Measurements from ENCODE around the gene SFTPB.
A peak's percentile ranks its signal among the peaks of the same experiment; 100 is the strongest.

Gene SFTPB

DNA sequence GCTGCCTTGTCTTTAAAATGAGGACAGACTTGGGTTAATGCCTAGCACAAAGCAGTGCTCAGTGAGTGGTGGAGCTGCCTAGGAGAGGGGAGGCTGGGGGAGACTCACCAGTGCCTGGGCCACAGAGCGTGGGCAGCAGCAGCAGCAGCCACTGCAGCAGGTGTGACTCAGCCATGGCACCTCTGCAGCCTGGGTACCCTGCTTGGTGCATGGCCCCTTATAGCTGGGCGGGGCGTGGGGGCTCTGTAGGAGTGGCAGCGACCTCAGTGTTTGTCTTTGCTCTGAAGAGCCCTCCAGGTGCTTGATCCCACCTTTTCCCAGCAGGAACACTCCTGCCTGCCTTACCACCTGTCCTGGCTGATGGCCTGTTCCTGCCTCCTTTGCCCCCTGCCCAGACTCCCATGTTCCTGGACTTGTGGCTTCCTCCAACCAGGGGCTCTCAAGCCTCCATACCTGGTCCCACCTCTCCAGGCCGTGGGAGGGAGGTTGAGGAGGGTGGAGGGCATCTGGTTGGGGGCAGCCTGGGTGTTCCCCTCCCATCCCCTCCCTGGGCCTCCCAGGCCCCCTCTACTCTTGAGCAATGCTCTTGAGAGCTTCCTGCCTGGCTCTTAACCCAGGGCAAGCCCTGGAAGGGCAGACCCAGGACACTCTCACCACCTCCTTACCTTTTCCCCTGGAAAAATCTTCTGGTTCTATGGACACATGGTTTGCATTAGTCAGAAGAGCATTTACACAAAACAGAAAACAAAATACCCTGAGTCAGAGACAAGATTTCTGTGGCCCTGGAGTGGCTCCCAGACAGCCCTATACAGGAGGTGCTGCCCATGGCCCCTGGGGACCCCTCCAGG is at the start of gene SFTPB:
Gene SFTPB, minus strand, starts transcription at position 191 of the 848 bp plus-strand sequence. Its CDS starts 16 bp downstream, at position 175.
- no peak for DNase-seq (ENCODE audit: low spot score)

DNA sequence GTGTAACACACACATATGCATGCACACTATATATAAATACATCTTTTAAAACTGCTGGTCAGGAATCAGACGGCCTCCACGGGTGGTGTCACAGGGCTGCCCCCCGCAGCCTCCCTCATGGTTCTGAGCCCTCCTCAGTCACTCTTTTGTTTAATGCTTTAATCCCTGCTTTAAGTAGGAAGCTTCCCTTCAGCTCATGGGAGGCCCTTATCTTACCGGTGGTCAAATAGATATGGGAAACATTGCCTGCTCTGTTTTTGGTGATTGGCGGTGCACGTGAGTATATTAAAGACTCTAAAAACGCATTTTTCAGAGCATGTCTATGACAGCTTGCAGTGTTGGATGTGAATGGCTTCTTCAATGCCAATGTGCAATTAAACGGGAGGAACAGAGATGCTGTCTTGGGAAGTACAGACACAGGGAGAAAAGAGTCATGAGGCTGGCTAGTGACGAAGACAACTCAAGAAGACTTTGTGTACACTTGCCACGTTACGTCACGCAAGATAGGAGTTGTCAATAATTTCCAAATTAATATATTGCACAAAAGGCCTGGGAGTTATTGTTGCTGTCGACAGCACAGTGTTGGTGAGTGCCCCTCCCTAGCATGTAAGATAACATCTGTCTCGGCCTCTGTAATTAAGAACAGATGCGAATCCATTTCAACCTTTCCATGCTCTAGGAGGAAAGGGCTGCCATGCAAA is 49.5 kb upstream of the SFTPB start:
- DNase-seq (ENCODE audit: low spot score), result peak; percentile 12

DNA sequence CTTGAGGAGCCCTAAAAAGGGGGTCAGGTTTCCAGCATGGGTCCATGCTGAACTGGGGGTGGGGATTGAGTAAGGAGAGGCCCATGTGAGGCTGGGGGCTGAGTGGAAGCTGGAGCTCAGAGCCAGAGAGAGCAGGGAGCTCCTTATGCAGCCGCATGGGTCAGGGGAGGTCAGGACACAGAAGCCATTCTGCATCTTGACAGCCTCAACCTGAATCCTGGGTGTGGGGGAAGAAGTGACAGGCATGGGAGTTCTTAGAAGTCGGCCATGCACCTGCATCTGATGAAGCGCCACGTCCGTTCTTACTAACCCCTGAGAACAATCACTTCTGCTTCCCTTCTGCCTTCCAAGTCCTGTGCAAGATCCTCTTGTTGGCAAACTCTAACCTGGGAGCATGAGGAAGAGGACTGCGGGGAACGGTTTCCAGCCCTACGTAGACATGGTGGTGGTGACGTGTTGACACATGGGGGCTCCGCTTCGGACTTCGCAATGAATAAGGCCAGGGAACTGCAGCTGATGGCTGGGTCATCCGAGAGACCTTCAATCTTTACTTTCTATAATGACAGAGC is 48.4 kb upstream of the SFTPB start:
- peak; percentile 59 for DNase-seq (ENCODE audit: low spot score)

DNA sequence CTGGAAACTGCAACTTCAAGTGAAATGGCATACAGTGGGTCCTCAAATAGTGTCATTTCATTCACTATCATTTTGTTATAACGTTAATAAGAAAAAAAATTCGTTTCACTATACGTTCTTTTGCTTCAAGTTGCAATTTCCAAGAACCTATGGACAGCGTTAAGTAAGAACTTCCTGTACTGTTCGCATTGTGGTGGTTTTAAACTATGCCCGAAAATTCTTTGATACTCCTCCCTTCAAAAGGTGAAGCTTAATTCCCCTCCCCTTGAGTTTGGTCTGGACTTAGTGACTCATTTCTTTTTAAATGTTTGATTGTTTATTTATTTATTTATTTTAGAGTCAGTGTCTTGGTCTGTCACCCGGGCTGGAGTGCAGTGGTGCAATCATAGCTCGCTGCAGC is 46.8 kb upstream of the SFTPB start:
- DNase-seq (ENCODE audit: low spot score), result no peak

DNA sequence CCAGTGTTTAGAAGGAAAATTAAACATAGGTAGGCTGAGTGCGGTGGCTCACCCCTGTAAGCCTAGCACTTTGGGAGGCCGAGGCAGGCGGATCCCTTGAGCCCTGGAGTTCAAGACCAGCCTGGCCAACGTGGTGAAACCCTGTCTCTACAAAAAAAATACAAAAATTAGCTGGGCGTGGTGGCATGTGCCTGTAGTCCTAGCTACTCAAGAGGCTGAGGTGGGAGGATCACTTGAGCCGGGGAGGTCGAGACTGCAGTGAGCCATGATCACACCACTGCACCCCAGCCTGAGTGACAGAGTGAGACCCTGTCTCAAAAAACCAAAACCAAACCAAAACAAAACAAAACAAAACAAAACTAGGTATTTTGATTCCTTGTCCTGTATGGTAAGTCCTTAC is 46.4 kb upstream of the SFTPB start:
- DNase-seq (ENCODE audit: low spot score), result peak; percentile 25

DNA sequence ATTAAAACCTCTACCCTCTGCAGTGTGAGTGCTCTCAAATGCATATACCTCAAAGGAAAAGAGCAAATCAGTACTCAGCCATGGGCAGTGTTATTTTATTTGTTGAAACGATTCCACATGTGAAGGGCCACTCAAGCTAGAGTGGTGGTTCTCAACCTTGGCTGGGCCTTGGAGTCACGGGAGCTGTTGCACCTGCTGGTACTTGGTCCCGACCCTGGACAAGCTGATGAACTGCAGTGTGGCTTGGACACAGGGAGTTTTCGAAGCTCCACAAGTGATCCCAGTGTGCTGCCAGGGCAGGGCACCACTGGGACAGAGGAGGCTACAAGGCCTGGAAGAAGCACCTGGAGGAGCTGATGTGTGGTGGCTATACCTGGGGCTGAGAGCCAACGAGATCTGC is 45.8 kb upstream of the SFTPB start:
- DNase-seq (ENCODE audit: low spot score), result no peak

DNA sequence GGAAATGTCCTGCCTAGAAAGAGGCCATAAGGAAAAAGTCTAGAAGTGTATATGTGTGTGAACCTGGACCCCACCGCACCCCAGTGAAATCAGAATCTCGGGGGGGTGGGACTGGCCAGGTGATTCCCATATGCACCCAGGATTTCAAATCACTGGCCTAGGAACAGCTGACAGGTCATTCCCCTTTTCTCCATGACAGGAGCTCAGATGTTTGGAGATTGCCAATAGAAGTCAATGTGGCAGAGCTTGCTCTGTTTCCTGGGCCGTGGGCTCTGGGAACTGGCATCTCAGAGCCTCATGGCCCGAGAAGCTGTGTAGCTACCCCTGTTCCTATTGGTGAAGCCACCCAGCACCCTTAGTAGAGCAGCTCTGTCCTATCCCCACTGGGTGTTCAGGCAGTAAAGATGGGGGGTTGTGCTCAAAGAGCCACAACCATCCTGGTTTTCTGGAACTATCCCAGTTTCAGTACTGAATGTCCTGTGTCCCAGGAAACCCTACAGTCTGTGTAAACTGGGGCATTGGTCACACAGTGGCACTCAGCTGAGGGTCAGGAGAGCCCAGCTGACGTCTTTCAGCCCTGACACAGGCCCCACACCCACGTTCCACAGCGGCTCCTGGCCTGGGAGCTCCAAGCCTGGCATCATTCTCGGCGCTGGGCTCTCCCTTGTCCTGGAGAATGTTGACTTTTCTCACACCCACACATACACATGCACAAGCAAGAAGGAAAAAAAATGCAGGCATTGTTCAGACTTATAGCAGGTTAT is 45.0 kb upstream of the SFTPB start:
- DNase-seq (ENCODE audit: low spot score), result no peak

DNA sequence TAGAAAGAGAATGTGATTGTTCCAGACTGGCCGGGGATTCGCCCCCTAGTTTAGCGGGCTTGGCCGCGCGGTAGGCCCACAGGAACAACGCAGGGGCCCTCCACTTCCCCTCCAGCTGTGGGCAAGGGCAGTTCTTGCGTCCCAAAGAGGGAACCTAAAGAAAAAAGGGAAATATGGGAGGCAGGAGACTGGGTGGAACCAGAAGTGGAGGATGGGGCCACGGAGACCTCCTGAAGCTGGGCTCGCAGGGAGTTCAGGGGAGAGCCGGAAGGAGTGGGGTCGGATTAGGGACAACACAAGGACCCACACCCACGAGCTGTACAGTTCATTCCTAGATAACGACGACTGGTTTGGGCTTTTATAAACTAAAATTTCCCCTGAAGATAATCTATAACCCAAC is 44.3 kb upstream of the SFTPB start:
- DNase-seq (ENCODE audit: low spot score), result no peak

DNA sequence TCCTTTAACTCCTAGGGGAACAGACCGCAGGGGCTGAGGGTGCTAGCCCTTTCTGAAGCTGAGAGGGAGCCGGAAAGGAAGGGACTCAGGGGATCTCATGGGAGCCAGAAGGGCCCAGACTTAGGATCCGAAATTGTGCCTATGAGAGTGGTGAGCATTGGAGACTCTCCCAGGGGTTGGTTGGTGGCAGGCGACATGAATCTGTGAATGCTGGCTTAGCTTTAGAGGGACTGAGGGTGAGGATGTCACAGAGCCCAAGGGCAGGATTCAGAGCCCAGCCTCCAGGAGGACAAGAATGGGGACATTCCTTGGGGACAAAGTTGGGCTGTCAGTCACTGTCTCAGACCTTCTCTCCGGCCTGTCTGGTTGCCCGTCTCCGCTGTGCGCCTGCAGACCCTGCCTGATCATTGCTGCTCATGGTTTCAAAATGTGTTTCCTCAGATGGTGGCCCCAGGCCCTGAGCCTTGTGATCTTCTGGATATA is 43.6 kb upstream of the SFTPB start:
- DNase-seq (ENCODE audit: low spot score), result no peak

DNA sequence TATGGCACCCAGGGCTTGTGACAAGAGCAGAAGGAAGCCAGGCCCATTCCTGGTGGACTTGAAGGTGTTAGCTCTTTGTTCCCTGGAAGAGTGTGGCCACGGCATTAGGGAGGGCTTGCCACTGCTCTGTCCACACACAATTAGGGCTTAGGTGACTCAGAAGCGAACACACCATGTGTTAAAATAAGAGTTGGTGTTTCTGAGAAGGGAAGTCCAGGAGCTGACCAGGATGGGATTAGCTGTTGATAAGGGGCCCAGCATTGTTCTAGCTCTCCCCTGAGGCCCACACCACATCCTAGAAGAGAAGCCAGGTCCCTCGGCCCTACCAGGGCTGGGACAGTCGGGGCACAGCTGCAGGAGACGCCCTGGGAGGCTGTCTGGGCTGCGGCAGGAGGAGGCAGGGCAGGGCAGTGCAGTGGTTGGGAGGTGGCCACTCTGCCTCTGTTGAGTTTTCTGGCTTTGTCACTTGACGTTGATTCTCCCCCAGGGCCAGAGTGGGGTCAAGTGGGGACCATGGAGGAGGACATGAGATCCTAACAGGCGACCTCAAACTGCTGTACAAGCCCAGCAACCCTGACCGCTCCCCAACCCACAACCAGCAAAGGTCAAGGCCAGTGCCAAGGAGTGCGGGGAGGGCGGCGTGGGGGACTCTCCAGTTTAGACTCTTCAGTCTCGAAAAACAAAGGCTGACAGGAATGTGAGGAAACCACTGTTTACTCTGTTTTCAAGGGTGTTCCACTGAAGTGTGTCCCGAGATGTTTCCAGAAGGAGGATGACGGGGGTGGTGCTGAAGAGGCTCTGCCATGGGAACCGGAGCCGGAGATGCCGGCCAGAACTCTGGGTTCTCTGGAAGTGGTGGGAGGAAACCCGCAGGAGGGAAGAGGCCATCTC is 42.9 kb upstream of the SFTPB start:
- no peak for DNase-seq (ENCODE audit: low spot score)

DNA sequence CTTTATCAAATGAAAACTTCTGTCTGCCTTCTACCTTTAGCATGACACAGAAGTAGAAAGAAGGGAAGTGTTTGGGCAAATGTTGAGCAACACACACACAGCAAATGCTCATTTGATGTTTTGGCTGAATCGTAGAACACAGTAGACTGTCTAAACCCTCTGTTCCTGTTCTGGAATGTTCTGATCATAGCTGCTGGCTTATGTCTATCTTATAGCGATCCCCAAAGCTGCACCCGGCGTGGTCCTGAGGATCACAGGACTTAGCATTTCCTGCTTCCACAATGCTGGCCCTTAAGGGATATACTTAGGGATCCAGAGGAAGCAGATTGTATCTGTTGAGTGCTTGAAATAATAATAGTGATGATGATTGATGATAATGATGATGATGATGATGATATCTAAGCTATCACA is 41.4 kb upstream of the SFTPB start:
- no peak for DNase-seq (ENCODE audit: low spot score)

DNA sequence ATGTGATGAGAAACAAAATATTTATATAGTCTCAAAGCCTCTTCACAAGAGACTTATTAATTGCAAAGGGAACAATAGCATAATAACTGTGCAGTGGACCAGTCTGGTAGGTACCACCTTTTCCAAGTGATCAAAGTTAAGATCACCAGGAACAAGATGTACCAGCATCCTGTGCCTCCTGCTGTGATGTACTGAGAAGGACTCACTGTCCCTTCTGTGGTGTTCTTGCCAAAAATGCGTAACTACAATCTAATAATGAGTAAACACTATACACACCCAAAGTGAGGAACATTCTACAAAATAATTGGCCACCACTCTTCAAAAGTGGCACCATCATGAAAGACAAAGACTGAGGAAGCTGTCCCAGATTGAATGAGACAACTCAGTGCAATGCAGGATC is 40.6 kb upstream of the SFTPB start:
- DNase-seq (ENCODE audit: low spot score), result no peak

DNA sequence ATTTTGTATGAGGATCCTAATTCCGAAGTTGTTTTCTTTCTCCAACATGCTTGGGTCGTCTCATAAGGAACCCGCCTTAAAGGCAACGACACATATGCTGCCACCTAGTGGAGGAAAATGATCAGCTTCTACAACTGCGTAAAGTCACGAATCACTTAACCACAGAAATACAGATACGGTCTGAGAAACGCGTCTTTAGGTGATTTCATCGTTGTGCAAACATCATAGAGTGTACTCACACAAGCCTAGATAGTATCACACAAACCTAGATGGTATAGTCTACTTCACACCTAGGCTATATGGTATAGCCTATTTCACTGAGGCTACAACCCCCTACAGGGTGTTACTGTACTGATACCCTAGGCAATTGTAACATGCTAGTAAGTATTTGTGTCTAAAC is 39.3 kb upstream of the SFTPB start:
- DNase-seq (ENCODE audit: low spot score), result no peak

DNA sequence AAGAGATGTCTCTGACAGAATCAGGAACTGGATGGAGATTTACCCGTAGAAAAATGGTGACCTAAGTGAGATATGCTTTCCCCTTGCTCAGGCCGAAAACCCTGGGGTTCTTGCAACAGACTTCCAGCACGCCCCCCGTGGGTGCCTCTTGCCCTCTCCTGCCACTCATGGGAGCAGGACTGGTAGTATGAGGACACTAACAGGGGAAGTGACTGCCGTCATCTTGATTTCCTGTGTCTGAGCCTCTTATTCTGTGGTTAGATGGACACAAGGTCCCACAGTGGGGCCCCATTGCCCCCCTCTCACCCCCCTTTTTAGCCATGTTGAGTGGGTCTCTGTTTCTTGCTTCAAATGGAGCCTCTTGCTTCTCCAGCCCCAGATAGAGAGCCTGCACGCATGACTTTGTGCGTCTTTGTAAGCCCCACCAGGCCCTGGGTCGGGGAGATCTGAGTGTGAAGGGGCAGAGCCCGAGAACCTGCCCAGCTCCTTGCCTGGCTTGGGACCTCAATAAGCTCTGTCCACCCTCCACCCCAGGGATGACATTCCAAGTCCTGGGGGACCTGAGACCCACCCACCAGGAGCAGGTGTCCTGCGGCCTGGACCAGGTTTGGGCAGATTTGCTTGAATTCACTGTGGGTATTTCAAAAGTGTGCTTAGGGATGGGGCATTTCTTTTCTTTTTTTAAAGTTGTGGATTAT is 38.7 kb upstream of the SFTPB start:
- DNase-seq (ENCODE audit: low spot score), result no peak

DNA sequence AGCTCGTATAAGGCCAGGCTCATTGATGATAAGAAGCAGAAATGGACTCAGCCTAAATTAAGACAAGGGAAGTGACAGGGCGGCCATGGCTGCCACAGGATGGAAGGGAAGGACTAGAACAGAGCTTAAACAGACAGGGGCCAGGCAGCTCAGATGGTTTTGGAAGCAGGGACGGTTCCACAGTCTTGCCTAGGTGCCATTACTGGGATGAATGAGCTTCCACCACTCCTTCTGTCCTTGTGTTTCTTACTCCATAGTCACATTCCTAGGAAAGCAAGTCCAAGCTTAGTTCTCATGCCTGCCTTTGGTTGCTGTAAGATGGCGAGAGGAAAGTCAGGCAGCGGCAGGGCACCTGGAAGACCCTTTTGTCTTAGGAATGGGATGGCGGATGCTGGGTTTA is 38.1 kb upstream of the SFTPB start:
- no peak for DNase-seq (ENCODE audit: low spot score)

DNA sequence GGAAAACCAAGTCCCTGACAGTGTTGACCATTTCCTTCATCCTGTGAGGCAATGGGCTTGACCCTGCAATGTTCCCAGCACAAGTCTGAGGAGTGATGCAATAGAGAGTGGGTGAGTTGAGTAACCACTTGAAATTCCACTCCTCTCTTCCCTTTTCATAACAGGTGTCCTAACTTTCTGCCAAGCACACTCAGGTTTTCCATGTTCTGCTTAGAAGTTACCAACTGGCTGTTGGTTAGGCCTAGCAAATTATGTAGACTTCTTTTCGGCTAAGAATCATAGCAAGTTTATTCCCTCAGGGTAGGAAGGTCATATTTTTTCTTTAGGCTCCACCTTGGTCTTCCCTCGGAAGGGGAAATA is 37.7 kb upstream of the SFTPB start:
- no peak for DNase-seq (ENCODE audit: low spot score)

DNA sequence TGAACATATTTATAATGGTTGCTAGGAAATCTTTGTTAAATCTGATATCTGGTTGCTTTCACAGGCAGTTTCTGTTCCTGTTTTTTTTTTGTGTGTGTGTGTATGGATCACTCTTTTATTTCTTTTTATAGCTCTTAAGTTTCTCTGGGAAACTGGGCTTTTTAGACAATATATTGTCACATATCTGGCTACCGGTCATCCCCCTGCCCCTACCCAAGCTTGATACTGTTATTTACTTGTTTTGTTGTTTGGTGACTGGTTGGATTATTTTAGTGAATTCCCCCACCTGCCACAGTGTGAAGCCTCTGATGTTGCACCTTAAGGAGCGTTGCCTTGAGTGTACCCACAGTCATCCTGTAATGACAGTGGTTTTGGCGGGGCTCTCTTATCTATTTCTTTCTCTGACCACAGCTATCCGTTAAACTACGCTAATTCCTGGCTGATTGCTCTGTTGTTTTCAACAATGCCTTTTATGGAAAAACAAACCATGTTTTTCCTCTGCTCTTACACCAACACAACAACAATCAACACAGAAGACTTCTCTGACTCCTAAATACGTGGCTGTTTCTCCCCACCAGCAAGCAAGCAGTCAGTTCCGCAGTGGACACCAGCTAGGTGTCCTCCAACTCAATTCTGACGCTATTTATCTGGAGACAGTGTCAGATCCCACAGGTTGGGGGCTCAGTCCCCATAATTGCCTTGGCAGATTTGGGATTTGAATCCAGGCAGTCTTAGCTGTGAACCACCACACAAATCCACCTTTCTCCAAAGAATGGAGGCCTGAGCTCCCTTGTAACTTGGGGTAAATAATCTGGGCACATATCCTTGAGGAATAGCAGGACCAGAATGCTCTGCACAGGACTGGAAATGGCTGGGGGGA is 37.0 kb upstream of the SFTPB start:
- DNase-seq (ENCODE audit: low spot score), result no peak

DNA sequence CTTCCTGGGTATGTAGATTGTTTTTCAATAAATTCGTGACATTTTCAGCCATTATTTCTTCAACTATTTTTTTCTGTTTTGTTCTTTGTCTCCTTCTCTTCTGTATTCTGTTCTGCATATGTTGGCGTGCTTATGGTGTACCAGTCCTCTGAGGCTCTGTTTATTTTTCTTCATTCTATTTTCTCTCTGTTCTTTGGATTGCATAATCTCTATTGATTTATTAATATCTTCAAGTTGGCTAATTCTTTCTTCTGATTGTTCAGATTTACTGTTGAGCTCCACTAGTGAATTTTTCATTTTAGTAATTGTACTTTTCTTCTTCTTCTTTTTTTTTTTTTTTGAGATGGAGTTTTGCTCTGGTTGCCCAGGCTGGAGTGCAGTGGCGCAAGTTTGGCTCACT is 36.0 kb upstream of the SFTPB start:
- no peak for DNase-seq (ENCODE audit: low spot score)

DNA sequence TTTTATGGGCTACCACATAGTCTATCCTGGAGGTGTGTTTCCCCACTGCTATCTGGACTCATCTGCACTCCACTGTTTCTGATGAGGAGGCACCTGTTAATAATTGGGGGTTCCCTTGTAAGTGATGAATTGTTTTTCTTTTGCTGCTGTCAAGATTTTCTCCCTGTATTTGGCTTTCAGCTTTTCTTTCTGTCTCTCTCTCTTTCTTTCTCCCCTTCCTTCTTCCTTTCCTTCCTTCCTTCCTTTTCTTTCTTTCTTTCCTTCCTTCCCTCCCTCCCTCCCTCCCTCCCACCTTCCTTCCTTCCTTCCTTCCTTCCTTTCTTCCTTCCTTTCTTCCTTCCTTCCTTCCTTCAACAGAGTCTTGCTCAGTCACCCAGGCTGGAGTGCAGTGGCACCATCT is 35.3 kb upstream of the SFTPB start:
- no peak for DNase-seq (ENCODE audit: low spot score)

DNA sequence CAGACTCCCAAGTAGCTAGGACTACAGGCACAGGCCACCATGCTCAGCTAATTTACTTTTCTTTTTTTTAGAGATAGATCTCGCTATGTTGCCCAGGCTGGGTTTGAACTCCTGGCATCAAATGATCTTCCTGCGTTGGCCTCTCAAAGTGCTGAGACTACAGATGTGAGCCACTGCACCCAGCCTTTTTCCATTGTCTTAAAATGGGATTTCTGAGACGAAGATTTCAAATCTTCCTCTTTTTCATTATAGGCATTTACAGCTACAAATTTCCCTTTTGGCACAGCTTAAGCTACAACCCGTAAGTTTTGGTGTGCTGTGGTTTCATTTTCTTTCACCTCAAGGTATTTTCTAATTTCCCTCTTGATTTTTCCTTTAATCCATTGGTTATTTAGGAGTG is 34.8 kb upstream of the SFTPB start:
- no peak for DNase-seq (ENCODE audit: low spot score)

All from left forelimb (tissue), 1 donor.